GM18499 (cell line): ENCODE data around the gene SARDH.
"Not testable (repeated sequence)": the region's sequence is repeated elsewhere in the genome, so short reads cannot be mapped to it uniquely, and the experiment has no call there.

ENCODE experiments used
- ATAC-seq: cut with Tn5 transposase; IDR thresholded peaks from one replicate; pipeline ENCODE4 v1.9.1; 2021; ENCODE audit warnings: moderate number of reproducible peaks; ENCODE audit not compliant: insufficient read depth, unreplicated experiment

SARDH gene

GRCh38 chr9:133636902-133637301 lies 101.2 kb downstream of the SARDH start:
- ATAC-seq, result no peak

DNA sequence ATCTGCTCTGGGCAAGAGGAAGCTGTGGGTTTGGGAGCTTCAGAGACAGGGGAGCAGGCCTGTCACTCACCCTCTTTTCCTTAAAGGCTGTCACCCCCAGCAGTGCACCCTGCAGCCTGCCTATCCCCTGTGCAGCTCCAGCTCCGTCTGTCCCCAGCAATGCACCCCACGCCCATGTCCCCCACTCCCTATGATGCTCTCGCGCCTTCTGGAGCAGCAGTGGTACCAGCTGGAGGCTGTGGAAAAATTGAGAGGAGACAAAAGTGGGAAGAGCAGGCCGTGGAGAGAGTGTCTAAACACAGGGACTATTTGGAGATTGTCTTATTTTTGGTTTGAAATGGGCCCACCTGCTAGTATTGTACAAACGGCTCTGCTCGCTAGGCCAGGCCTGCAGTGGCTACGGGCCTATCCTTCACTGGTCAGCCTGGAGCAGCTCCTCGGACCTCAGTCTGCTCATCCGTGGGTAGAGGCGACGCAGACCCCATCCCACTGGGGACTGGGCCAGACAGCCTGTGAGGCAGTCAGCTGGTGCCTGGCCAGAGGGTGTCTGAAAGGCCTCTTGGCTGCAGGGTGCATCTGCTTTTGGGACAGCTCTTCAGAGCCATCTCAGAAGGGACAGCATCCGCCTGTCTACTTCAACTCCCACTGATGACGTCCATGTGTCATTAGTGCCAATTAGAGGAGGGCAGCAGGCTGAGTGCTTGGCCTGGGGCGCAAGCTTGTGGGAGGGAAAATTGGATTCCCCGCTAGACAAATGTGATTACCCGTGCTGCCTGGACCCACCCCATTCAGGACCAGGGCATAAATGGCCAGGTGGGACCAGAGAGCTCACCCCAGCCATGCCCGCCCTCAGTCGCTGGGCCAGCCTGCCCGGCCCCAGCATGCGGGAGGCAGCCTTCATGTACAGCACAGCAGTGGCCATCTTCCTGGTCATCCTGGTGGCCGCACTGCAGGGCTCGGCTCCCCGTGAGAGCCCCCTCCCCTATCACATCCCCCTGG lies 102.3 kb downstream of the SARDH start, which contains the start of gene DBH:
DBH (plus strand) TSS at position 831 of the 999 bp plus-strand sequence; CDS start at position 840, 9 bp downstream.
- ATAC-seq, result no peak

- no peak for ATAC-seq
Measured at GRCh38 chr9:133635098-133635497, 103.1 kb downstream of the SARDH start.

DNA sequence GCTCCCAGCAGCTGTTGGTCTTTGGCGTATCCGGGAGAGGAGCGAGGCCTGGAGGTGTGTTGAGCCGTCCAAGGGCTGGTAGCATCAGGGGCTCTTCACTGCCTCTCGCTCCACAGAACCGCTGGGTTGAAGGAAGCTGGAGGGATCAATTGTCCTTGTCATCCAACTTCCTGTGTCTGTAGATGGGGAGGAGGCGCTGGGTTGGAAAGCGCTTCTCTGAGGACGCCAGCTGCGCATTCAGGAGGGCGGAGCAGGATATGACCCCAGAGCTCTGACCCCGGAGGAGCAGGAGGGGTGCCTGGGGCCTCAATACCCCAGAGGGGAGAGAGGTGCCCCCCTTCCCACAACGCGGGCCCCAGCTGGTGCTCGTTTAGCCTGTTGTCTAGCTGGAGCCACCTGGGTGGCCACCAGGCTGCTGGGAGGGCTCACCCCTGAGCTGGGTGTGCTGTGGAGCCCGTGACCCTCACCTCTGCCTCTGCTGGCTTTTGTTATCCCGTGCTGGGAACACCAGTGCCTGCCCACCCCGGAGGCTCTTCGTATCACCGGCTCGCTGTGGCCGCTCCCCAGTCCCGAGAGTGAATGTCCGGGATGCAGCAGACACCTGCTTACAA lies 104.0 kb downstream of the SARDH start:
- ATAC-seq, result no peak

DNA sequence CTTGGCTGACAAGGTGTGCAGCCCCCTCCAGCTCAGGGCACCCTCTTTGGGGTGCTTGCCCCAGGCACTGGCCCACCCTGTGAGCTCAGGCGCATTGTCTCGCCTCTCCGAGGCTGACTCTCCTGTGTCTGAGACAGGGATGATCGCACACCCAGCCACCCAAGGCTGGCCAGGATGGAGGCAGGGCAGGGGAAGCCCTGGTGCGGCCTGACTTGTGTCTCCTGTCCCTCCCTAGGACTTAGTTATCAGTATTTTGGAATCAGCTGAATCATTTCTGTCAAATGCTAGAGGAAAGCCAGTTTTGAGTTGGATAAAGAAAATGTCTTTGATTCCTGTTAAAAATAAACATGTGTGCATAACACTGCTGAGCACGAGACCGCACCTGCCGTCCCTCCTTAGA lies 104.5 kb downstream of the SARDH start:
- no peak for ATAC-seq

DNA sequence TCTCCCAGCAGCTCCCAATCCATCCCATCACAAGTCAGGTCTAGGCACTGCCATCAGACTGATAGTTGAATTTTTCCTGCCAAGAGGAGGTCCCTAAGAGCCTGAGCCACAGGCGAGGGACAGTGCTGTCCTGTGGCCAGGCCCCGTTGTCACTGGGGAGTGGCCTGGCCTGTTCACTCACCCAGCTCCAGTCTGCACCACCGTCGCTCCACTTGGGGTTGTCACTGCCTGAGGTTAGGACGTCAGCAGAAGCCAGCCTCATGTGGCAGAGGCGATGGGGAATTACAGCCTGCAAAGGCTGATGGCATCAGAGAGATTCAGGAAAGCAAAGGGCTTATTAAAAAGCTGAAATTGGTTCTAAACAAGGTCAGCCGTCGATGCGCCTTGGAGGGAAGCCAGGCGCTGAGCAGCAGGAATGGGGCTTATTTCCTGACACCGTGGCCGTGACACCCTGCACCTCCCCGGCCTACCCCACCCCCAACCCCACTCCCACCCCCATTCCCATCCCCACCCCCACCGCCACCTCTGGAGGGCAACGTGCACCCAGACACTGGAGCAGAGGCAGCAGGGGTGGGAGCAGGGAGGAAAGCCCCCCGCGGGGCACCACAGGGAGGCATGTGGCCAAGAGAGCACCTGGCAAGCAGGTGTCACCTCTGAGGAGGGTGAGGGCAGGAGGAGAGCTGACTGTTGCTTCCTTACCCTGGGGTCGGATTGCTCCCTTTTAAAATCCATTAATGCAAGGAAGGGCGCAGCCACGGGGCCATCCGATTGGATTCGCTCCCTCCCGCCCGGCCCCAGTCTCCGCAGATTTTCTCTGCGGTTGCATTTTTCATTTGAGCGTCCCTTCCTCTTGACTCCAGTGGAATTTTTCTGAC lies 105.1 kb downstream of the SARDH start:
- no peak for ATAC-seq

DNA sequence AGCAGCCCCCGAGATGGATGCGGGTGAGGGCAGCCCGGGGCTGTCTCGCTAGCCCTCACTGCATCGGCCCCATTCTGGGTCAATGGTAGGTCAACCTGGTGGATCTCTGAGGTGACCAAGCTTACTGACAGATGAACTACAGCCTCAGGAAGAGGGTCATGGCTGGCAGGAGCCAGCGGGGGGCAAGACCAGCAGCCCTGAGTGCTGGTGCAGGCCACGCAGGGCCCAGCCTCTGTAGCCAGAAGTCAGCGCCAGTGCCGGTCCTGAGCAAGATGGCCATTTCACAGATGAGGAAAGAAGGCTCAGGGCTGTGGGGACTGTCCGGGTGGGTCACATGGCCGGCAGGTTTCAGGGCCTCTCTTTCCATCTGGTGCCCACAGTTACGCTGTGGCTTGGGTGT lies 107.0 kb downstream of the SARDH start:
- no peak for ATAC-seq

- no peak for ATAC-seq
Measured at GRCh38 chr9:133629221-133630110, 108.7 kb downstream of the SARDH start.

- no peak for ATAC-seq
Measured at GRCh38 chr9:133628766-133629165, 109.4 kb downstream of the SARDH start.

- ATAC-seq, result no peak
Measured at GRCh38 chr9:133627341-133627740, 110.8 kb downstream of the SARDH start.

GRCh38 chr9:133626008-133626407 lies 112.1 kb downstream of the SARDH start:
- not testable (repeated sequence) for ATAC-seq

- ATAC-seq, result no peak
Measured at GRCh38 chr9:133622555-133622954, 115.6 kb downstream of the SARDH start.

- ATAC-seq, result no peak
Measured at GRCh38 chr9:133621725-133622267, 116.4 kb downstream of the SARDH start.

DNA sequence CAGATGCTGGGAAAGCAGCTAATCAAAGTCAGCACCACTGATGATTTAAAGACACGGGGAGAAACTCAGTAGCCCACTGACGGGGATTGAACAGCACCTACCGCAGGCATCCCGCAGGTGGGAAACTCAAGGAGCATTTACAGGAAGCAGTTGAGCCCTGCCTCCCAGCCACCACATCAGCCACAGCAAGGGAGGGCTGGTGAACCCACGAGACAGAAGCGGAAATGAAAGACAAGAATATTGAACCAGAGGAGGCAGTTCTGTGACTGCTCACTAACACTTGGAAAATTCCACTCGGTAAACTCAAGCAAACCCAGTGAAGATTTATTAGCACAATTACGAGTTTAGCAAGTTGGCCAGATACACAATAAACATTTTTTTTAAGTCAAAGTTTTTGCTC lies 118.4 kb downstream of the SARDH start:
- ATAC-seq, result no peak

GRCh38 chr9:133618726-133619125 lies 119.4 kb downstream of the SARDH start:
- no peak for ATAC-seq

- ATAC-seq, result no peak
Measured at GRCh38 chr9:133616643-133617405, 121.3 kb downstream of the SARDH start.

- no peak for ATAC-seq
Measured at GRCh38 chr9:133615606-133616188, 122.5 kb downstream of the SARDH start.

DNA sequence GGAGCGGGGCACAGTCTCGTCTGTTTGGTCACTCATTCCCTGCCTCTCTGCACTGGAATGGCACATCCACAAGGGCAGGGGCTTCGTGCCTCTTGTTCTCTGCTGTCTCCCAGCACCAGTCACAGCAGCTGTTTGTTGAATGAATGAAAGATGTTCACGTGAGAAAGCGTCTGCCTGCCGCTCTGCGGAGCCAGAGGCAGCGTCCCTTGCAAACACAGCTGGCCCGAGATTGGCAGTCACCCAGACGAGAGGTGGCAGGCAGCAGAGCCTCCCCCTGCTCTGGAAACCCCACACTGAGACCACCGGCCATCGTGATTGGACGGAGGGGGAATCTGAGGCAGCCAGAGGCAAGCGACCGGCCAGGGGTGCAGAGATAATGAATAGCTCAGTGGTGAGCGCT lies 123.0 kb downstream of the SARDH start:
- no peak for ATAC-seq
